GM12872 (cell line): Measurements from ENCODE around the gene OPRD1.

Experiments
- CTCF ChIP-seq: IDR thresholded peaks from 3 replicates; pipeline ENCODE4 v1.5.1; 2011; ENCODE audit warnings: low read depth, mild to moderate bottlenecking, low read length, moderate library complexity; ENCODE audit not compliant: insufficient read depth

The OPRD1 gene

DNA sequence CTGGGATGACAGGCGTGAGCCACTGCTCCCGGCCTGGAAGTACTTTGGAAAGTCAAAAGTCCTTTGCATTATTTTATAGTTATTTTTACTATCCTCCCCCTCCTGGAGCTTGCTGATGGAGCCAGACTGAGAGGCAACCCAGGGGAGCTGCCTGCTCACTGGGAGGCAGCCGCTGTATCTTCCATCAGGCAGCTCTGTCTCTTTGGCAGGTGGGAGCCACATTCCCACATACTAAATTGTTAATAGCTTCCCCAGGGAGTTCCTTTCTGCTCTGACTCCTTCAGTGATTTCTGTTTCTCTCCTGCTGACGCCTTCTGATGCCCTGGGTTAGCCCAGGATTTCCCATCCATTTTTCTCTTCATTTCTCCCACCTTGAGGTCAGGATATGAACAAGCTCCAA, 4.9 kb upstream of the OPRD1 start:
- TF ChIP-seq CTCF, result no peak

GRCh38 chr1:28807986-28808385, 4.0 kb upstream of the OPRD1 start:
- TF ChIP-seq CTCF, result no peak

GRCh38 chr1:28811369-28811765, 603 bp upstream of the OPRD1 start:
- TF ChIP-seq CTCF, result no peak

DNA sequence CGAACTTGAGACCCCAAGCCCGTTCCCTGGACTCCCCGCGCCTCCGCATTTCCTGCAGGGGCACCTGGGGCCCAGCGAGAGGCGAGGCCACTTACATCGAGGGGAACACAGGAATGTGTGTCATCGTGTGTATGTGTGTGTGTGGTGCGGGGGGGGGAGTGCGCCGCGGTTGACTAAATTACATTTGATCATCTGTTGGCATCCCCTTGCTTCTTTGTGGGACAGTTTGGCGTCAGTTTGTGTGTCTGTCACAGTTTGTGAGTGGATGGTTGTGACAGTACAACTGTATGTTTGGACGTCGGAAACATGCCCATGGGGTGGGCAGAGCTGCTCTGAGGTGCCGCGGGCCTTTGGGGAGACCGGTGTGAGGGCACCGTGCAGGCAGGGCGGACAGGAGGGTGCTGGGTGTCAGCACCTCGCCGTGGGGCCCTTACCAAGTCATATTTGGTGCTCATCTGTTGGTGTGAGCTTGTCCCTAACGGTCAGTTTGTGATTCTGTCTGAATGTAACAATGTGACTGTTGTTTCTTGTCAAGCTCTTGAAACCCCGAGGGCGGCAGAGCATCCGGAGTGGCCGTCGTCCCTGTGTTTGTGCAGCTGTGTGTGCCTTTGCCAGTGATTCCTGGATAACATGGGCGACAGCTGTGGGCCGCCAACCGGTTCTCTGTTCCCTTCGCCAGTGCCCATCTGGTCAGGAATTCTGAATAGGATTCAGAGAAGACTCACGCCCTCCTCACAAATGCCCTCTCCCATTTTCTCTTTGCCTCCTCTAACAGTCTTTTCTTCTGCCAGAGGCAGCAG, 899 bp downstream of the OPRD1 start:
- no peak for TF ChIP-seq CTCF

GRCh38 chr1:28813931-28814465, 2.0 kb downstream of the OPRD1 start:
- TF ChIP-seq CTCF, result no peak

DNA sequence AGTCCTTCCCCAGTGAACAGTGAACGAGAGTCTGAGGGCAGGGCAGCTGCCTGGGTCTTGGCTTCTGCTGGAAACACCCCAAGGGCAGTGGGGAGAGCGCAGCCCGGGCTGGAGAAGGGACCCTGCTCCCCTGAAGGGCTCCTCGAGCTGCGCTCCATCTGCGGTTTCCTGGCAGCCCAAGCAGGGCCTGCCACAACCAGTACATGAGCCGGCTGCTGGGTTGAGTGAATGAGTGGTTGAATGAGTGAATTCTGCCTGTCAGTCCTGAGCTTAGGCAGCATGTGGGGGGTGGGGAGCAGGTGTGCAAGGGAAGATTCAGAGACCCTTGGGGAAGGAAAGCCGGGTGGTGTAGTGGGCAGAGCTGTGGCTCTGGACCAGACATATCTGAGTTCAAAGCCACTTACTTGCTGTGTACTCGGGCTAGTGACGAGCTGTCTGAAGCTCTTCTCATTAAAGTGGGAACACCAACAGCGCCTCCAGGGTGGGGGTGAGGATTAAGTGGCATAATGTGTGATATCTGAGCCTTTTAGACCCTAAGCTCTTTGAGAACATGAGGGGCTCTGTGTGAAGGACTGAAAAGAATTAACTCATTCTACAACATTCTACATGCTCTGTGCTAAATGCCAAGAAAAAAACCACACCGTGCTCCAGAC, 3.7 kb downstream of the OPRD1 start:
- no peak for TF ChIP-seq CTCF

DNA sequence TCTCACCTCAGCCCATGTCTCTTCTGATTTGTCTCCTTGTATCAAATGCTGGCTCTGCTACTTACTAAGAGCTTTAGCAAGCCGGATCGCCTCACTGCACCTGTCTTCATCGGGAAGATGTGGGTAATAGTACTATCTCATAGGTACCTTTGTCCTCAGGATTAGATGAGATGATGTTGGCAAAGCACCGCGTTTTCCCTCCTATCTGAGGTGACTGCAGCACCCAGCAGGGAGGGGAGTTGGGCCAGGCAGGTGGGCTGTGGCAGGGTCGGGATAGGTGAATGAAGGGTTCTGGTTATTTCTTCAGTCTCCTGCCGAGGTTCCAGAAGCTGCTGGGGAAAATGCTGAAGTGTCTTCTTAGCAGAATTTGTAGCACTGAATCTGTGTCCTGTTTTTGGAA, 5.2 kb downstream of the OPRD1 start:
- TF ChIP-seq CTCF, result no peak
